Measurements from ENCODE around the gene PDE3A.

DNA sequence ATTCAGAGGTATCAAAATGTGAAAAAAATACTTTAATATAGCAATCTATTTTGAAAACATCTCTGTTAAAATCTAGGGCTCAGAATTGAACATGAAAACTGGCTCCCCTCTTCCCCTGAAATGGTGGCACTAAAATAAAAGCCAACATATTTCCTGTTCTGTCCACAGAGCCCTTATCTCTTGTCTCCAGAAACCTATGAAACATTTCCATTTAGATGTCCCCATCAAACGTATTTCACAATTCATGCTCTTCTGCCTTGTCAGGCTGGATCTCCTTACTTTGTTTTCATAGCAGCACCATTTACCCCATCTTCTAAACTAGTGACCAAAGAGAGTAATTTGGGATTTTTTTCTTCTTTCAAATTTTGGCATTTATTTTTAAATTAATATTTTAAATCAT lies 42.4 kb downstream of the PDE3A start:
- TF ChIP-seq, protein P1, sequence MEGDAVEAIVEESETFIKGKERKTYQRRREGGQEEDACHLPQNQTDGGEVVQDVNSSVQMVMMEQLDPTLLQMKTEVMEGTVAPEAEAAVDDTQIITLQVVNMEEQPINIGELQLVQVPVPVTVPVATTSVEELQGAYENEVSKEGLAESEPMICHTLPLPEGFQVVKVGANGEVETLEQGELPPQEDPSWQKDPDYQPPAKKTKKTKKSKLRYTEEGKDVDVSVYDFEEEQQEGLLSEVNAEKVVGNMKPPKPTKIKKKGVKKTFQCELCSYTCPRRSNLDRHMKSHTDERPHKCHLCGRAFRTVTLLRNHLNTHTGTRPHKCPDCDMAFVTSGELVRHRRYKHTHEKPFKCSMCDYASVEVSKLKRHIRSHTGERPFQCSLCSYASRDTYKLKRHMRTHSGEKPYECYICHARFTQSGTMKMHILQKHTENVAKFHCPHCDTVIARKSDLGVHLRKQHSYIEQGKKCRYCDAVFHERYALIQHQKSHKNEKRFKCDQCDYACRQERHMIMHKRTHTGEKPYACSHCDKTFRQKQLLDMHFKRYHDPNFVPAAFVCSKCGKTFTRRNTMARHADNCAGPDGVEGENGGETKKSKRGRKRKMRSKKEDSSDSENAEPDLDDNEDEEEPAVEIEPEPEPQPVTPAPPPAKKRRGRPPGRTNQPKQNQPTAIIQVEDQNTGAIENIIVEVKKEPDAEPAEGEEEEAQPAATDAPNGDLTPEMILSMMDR (IDR thresholded peaks at IDR 0.05): no peak
- TF ChIP-seq POLR2AphosphoS5 (IDR thresholded peaks at IDR 0.05) (no peak), POLR2A (IDR thresholded peaks at IDR 0.05) (no peak)
